Muscle layer of colon (tissue), 2 donors: ENCODE measurements around the gene COQ4.

ENCODE experiments used
- H3K27ac ChIP-seq: one replicate; pipeline ENCODE4 v1.7.0; 2013; ENCODE audit warnings: low read depth, mild to moderate bottlenecking, low read length, moderate library complexity
- H3K27me3 ChIP-seq, 2 donors: one replicate each; pipeline ENCODE4 v1.7.0; 2013; ENCODE audit warnings: low read length in 2 of 2, mild to moderate bottlenecking in 2 of 2; ENCODE audit not compliant: insufficient read depth in 2 of 2, control insufficient read depth in 1 of 2
- H3K36me3 ChIP-seq: one replicate; pipeline ENCODE4 v1.7.0; 2013; ENCODE audit warnings: mild to moderate bottlenecking, low read length; ENCODE audit not compliant: insufficient read depth
- H3K4me1 ChIP-seq: one replicate; pipeline ENCODE4 v1.7.0; 2013; ENCODE audit warnings: mild to moderate bottlenecking, low read length; ENCODE audit not compliant: insufficient read depth
- H3K4me3 ChIP-seq, 2 donors: one replicate each; pipeline ENCODE4 v1.7.0; 2013; ENCODE audit warnings: low read length in 2 of 2, low read depth in 1 of 2, mild to moderate bottlenecking in 1 of 2, moderate library complexity in 1 of 2
- H3K9ac ChIP-seq: one replicate; pipeline ENCODE4 v1.7.0; 2013; ENCODE audit warnings: low read length
- H3K9me3 ChIP-seq: one replicate; pipeline ENCODE4 v1.7.0; 2013; ENCODE audit warnings: mild to moderate bottlenecking, low read length
- donor health status: abdominal sarcoma.
- donor health status: Adenocarcinoma of cecum.

The COQ4 gene

GRCh38 chr9:128349125-128349524, 26.5 kb downstream of the COQ4 start:
- H3K36me3 ChIP-seq, result peaks cover 61% of the 10 kb centered on the region
- no peaks in the 10 kb centered on the region for H3K4me1 ChIP-seq
- no peaks in the 10 kb centered on the region for H3K27me3 ChIP-seq
- H3K27ac ChIP-seq, result no peak overlapping the region
- no peaks in the 10 kb centered on the region for H3K9me3 ChIP-seq
- no peak overlapping the region for H3K9ac ChIP-seq
- H3K4me3 ChIP-seq, result no peak overlapping the region

- Histone ChIP-seq H3K36me3 (peaks cover 57% of the 10 kb centered on the region), H3K9ac (no peak overlapping the region), H3K27ac (no peak overlapping the region), H3K4me3 (no peak overlapping the region), H3K4me1 (no peaks in the 10 kb centered on the region), H3K27me3 (no peaks in the 10 kb centered on the region), H3K9me3 (no peaks in the 10 kb centered on the region)
These were observed 27.1 kb downstream of the COQ4 start for GRCh38 chr9:128349772-128350171.

GRCh38 chr9:128355451-128355850, 32.8 kb downstream of the COQ4 start:
- no peak overlapping the region for H3K4me3 ChIP-seq
- H3K36me3 ChIP-seq, result peaks cover 29% of the 10 kb centered on the region

GRCh38 chr9:128358090-128358489, 35.5 kb downstream of the COQ4 start:
- Histone ChIP-seq H3K36me3 (peaks cover 23% of the 10 kb centered on the region), H3K9me3 (no peaks in the 10 kb centered on the region), H3K4me3 (no peak overlapping the region), H3K9ac (no peak overlapping the region), H3K27me3 (no peaks in the 10 kb centered on the region), H3K4me1 (peaks cover 13% of the 10 kb centered on the region), H3K27ac (no peak overlapping the region)

More at GRCh38 chr9:128355451-128355850, 32.8 kb downstream of the COQ4 start:
- H3K9ac ChIP-seq, result no peak overlapping the region
- no peaks in the 10 kb centered on the region for H3K27me3 ChIP-seq
- no peaks in the 10 kb centered on the region for H3K9me3 ChIP-seq
- H3K4me1 ChIP-seq, result no peaks in the 10 kb centered on the region
- H3K27ac ChIP-seq, result no peak overlapping the region

GRCh38 chr9:128358861-128359260, 36.2 kb downstream of the COQ4 start:
- Histone ChIP-seq H3K4me1 (peaks cover 13% of the 10 kb centered on the region), H3K27me3 (no peaks in the 10 kb centered on the region), H3K36me3 (peaks cover 18% of the 10 kb centered on the region), H3K9ac (no peak overlapping the region), H3K9me3 (no peaks in the 10 kb centered on the region), H3K27ac (no peak overlapping the region), H3K4me3 (no peak overlapping the region)

GRCh38 chr9:128360826-128361225, 38.2 kb downstream of the COQ4 start:
- Histone ChIP-seq H3K9me3 (no peaks in the 10 kb centered on the region), H3K4me3 (no peak overlapping the region), H3K27ac (no peak overlapping the region), H3K36me3 (peaks cover 5% of the 10 kb centered on the region), H3K27me3 (no peaks in the 10 kb centered on the region), H3K4me1 (peaks cover 26% of the 10 kb centered on the region), H3K9ac (no peak overlapping the region)

GRCh38 chr9:128361296-128361985, 38.8 kb downstream of the COQ4 start:
- Histone ChIP-seq H3K36me3 (no peaks in the 10 kb centered on the region), H3K9me3 (no peaks in the 10 kb centered on the region), H3K9ac (no peak overlapping the region), H3K4me1 (peaks cover 26% of the 10 kb centered on the region), H3K27ac (peak overlapping the region; percentile 12), H3K4me3 (peak overlapping the region; percentile 22 to 66), H3K27me3 (no peaks in the 10 kb centered on the region)

GRCh38 chr9:128361986-128362646, 39.5 kb downstream of the COQ4 start:
- Histone ChIP-seq H3K27me3 (no peaks in the 10 kb centered on the region), H3K4me3 (peak overlapping the region; percentile 22 to 66), H3K9me3 (no peaks in the 10 kb centered on the region), H3K9ac (peak overlapping the region; percentile 32), H3K4me1 (peaks cover 26% of the 10 kb centered on the region), H3K36me3 (no peaks in the 10 kb centered on the region), H3K27ac (no peak overlapping the region)

GRCh38 chr9:128362774-128363173, 40.1 kb downstream of the COQ4 start:
- no peaks in the 10 kb centered on the region for H3K36me3 ChIP-seq
- H3K9ac ChIP-seq, result no peak overlapping the region
- peaks cover 26% of the 10 kb centered on the region for H3K4me1 ChIP-seq
- no peaks in the 10 kb centered on the region for H3K9me3 ChIP-seq
- no peak overlapping the region for H3K27ac ChIP-seq
- no peaks in the 10 kb centered on the region for H3K27me3 ChIP-seq
- no peak overlapping the region for H3K4me3 ChIP-seq

GRCh38 chr9:128365525-128365924, 42.9 kb downstream of the COQ4 start:
- H3K9me3 ChIP-seq, result no peaks in the 10 kb centered on the region
- peaks cover 30% of the 10 kb centered on the region for H3K4me1 ChIP-seq
- H3K36me3 ChIP-seq, result no peaks in the 10 kb centered on the region
- H3K27me3 ChIP-seq, result no peaks in the 10 kb centered on the region
- peak overlapping the region in 1 of 2 donors; percentile 56 for H3K4me3 ChIP-seq
- H3K9ac ChIP-seq, result no peak overlapping the region
- H3K27ac ChIP-seq, result no peak overlapping the region

- Histone ChIP-seq H3K9me3 (no peaks in the 10 kb centered on the region), H3K36me3 (no peaks in the 10 kb centered on the region), H3K27me3 (no peaks in the 10 kb centered on the region), H3K4me1 (peaks cover 28% of the 10 kb centered on the region), H3K27ac (no peak overlapping the region), H3K4me3 (no peak overlapping the region), H3K9ac (no peak overlapping the region)
These were observed 46.5 kb downstream of the COQ4 start for GRCh38 chr9:128369024-128369706.
